DMS79 treated with DMSO at 0.1 percent for 48 hours (cell line): ENCODE measurements around the gene POLE.

ENCODE experiments used
- DNase-seq: peaks from one replicate; lab custom pipeline; 2025; lab: John Stamatoyannopoulos, UW

POLE gene

DNA sequence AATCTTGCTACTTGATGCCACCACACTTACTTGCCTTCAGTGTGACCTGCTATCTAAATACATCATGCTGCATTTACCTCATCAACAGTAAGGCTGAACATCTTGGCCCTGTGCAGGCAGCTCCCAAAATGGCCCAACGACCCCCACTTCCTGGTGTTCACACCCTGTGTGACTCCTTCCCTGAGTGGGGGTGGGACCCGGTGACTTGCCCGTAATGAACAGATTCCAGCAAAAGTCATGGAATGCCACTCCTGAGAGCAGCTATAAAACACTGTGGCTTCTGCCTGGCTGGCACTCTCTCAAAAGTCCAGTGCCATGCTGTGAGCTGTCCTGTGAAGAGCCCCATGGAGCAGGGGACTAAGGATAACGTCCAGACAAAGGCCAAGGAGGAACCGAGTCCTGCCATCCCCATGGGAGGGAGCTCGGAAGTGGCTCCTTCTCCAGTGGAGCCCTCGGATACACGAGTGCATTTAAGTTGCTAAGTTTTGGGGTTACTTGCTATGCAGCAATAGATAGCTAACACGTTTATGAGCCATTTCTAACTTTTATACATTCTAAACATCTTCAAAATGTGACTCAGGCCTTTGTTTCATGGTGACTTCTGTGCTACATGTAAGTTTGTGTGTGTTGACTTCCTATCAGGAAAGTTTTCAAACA, 35.6 kb downstream of the POLE start:
- DNase-seq = peak; percentile 97

- no peak for DNase-seq
Observed at GRCh38 chr12:132649226-132649945, 37.8 kb downstream of the POLE start.

DNA sequence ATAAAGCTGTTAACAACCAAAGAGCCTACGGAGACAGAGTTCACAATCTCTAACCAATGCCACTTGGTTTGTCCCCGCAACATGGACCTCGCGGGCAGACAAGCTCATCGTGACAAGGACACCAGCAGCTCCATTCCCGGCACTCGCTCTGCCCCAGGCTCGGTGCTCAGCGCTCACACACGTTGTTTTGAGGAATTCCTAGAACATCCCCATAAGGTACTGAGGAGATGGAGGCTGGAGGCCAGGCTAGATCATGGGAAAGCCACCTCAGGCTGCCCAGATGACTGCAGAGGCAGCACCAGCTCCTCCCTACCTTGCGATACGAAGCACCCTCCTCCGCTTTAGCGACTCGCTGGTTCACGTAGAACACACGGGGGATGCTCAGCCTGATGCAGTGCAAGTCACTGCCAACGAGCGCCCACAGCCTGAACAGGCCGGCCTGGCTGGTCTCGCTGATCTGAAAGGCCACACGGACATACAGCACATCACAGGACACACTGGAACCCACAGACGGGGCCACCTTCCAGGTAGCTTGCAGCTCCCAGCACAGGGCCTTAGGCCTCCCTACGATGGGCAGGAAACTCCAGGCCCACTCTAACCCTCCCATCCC, 38.4 kb downstream of the POLE start:
- no peak for DNase-seq

DNA sequence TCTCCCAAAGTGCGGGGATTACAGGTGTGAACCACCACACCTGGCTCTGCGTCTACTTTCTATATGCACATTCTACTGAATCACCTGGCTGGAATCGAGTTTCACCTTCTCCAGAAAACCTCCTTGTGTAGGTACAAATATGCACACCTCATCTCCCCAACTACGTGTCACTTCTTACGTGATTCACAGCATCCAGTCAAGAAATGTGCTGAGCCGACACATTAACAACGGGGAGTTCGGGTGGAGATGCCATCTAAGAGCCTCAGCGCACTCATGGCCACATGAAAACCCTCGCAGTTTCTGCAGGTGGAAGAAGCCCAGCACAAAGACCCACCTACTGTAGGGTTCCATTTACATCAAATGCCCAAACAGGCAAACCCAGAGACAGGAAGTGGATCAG, 39.3 kb downstream of the POLE start:
- DNase-seq = no peak

DNA sequence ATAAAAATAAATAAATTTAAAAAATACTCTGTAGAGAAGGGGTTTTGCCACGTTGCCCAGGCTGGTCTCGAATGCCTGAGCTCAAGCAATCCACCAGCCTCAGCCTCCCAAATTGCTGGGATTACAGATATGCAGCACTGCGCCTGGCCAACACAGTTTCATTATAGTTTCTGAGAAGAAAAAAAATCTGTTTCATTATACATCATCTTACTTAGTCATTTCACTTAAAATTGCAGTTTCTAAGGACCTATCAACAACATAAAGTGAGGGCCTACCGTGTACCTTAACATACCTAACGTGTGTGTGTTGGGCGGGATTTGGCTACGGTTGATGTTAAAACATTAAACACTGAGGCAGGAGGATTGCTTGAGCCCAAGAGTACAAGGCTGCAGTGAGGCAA, 40.3 kb downstream of the POLE start:
- DNase-seq = no peak

DNA sequence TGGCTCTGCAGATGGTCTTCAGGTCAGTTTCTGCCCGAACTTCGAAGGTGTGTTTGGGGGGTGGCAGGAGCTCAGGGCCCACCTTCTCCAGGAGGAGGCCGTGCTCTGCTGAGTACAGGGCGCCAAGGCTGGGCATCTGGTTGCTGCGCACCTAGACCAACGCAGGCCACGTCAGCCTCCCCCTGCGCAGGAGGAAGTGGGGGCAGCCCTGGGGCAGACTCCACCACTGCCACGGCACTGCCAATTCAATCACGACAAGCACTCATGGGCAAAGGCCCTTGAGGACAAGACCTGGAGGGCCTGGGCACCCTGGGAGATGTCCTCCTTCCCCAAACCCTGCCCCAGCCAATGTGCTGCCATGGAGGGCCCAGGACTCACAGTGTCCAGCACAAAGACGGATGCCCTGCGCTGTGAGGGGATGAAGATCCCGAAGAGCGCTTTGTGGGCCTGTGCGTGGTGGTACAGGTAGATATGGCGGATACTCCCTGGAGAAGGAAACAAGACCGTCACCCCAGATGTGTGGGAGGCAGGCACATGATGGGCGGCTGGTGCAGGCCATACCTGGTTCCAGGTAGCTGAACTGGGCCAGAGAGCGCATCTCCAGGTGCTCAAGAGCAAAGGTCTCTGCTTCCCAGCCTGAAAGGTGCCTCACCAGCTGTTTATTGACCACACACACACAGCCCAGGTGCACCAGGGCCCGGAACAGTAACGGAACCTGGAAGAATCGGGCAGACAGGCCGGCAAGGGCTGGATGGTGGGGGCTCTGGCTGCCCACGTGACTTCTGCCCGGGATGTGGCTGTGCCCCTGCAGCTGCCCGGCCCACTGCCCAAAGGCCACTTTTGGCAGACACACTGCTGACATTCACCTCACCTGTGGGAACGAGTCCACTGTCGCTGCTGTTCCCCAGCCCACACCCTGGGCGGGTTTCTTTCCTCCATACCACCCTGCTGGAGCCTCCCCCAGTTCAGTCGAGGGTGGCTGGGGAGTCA, 44.0 kb downstream of the POLE start:
- DNase-seq = no peak

GRCh38 chr12:132641811-132642650, 45.1 kb downstream of the POLE start:
- no peak for DNase-seq

GRCh38 chr12:132640936-132641335, 46.2 kb downstream of the POLE start:
- no peak for DNase-seq

DNA sequence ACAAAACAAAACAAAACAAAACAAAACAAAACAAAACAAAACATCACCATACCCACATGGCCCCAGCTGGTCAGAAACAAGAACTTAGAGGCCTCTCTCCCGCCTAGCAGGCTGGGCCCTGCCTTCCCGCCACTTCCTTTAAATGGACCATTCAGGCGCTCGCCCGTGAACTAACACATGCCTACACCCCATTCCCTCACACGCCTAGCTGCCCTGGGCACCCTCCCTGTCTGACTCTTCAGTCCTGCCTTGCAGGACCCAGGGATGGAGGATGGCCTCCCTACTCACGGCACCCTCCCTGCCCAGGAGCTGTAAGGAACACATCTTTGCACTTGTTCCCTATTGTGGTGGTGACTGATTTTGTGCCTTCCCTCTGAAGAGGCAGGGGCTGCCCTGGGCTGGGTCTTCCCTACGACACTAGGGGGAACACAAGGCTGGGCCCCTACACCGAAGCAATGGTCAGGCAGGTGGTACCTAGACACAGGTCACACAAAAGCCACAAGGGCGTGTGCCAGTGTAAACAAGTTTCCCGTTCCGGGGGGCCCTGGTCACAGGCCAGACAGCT, 47.1 kb downstream of the POLE start:
- no peak for DNase-seq

- DNase-seq = peak; percentile 22
Observed at GRCh38 chr12:132638541-132639408, 48.4 kb downstream of the POLE start.

DNA sequence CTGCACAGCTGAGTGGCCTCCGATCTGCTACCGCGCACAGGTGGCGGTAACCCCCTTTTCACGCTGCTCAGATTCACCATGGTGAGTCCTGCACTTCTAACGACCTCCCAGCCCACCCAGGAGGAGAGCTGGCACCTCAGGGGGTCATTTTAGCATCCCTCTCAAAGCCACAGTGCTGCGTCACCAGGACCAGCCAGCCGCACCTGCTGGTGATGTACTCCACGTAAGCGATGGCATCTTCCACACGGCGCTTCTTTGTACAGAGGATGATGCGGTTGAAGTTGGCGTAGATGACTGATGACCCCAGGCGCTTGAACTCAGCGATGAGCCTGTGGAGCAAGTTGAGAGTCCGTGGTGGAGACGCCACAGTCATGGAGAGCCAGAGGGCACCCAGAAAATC, 49.3 kb downstream of the POLE start:
- DNase-seq = no peak

DNA sequence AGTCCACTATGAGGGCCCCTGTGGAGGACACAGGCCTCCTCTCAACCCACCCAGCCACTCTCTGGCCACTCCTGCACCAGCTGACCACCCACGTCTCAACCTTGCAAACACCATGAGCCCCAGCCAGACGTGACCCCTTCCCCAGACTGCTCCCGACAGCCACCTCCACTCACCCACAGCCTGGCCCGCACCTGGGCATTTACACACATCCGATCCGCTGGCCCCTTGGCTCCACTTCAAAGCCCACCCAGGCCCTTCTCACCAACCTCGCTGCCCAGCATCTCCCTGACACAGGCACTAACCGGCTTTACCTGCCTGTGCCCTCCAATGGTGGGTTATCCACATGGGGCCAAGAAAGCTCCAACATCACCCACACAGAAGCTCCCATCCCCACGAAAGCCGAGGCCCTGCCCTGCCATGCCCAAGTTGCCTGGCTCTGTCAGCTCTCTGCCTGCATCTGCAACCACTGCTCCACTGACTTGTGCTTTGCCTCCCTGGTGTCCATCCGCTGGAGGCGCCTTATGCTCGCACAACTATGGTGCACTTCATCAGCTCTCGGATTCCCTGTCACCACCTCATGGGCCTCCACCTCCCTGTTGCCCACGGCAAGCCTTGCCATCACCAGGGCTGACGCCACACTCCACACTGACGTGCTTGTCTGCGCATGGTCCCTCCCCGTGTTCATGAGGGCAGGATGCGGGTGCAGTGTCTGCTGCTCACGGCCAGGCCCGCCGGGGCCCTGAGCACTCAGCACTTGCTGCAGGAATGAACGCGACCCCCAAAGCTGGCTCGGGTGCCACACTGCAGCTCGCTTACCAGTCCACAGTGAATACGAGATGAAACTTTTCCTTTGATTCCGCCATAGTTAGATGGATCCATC, 51.8 kb downstream of the POLE start:
- no peak for DNase-seq

DNA sequence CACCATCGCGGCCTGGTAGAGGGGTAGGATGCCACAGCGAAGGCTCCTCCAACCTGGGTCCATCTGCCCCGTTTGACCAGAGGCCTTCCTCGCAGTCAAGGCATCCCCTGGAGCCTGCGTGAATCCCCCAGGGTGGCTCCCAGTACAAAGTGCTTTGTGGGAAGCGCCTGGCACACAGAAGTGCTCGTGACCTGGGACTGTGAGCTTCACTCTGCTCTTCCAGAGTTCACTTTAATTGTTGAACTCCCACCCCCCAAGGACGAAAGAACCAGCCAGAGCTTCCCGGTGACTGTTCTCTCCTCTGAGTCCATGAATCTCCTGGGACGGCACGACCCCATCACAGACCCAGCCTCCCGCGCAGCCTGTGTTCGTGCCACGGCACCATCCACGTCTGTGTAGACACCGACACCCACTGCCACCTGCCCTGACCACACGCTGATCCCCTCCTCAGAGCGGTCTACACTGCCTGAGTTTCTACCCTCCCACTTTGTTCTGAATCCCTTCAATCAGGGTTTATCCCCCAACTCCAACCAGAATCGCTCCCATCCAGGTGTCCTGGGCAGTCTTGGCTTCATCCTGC, 52.6 kb downstream of the POLE start:
- no peak for DNase-seq

- no peak for DNase-seq
Observed at GRCh38 chr12:132633901-132634300, 53.2 kb downstream of the POLE start.

- DNase-seq = no peak
Observed at GRCh38 chr12:132633398-132633797, 53.7 kb downstream of the POLE start.

GRCh38 chr12:132632521-132633228, 54.5 kb downstream of the POLE start:
- DNase-seq = no peak

DNA sequence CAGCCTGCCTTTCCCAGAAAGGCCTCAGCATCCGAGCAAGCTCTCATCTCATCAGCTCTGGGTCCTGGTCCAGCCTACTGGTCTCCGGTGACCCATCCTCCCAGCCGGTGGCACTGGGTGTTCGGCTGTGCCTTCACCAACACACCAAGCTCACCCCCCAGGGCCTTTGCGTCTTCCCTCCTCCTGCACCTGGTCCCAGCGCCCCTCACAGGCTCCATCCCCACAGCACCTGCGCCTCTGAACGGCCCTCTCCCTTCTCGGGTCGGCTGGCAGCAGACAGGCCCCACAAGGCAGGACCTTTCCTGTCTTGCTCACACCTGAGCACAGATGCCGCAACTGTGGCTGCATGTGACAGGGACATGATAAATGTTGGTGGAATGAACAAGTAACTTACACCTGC, 55.5 kb downstream of the POLE start:
- DNase-seq = no peak

- DNase-seq = no peak
Observed at GRCh38 chr12:132630672-132631071, 56.5 kb downstream of the POLE start.
